Chondrocyte (in vitro differentiated cells): ENCODE data around the gene SIRT4. TPM values are rescaled to one million over a fixed set of nuclear protein-coding genes. Genes with fewer than 3 reads are reported as not detected.
A peak's percentile ranks its signal among the peaks of the same experiment; 100 is the strongest.
"Not testable (repeated sequence)": the region's sequence is repeated elsewhere in the genome, so short reads cannot be mapped to it uniquely, and the experiment has no call there.

Experiments used
- DNase-seq: peaks from one replicate; pipeline ENCODE4 v3.0.0; 2021; ENCODE audit warnings: mixed read lengths, low spot score
- H3K27ac Mint-ChIP-seq: one replicate; pipeline ENCODE4 v1.8.0; 2021; ENCODE audit warnings: mild to moderate bottlenecking, moderate library complexity, mixed read lengths; ENCODE audit not compliant: unreplicated experiment
- H3K27me3 Mint-ChIP-seq: 2 replicates; pipeline ENCODE4 v1.8.0; 2021; ENCODE audit warnings: low read depth, mixed read lengths
- H3K36me3 Mint-ChIP-seq: 2 replicates; pipeline ENCODE4 v1.8.0; 2021; ENCODE audit warnings: low read depth, mixed read lengths
- H3K4me1 Mint-ChIP-seq: 2 replicates; pipeline ENCODE4 v1.8.0; 2021; ENCODE audit warnings: low read depth, mild to moderate bottlenecking, mixed read lengths
- H3K4me3 Mint-ChIP-seq: one replicate; pipeline ENCODE4 v1.8.0; 2021; ENCODE audit warnings: mild to moderate bottlenecking, moderate library complexity, mixed read lengths; ENCODE audit not compliant: unreplicated experiment
- H3K9me3 Mint-ChIP-seq: 2 replicates; pipeline ENCODE4 v1.8.0; 2021; ENCODE audit warnings: low read depth, mixed read lengths
- long read RNA-seq: library from polyadenylated mRNA; stranded (forward); transcript quantifications from one replicate; pipeline ENCODE4 v2.0.0, GENCODE V29; 2021
- total RNA-seq: library from RNA; stranded (reverse); gene quantifications from 3 replicates; pipeline ENCODE4 v1.2.1, GENCODE V29; 2021
- TF ChIP-seq, protein P1 (sequence below): fragments of 200-600 bp; sonication (generic); IDR thresholded peaks from 2 replicates; pipeline ENCODE4 v1.5.0; 2021; ENCODE audit warnings: antibody characterized with exemption, mild to moderate bottlenecking, moderate library complexity

The SIRT4 gene
- total RNA-seq: 2.2 to 2.4 TPM (median 2.2 TPM) in 3 replicates
- long read RNA-seq, partial matches to known transcripts: 0 of 1 reads
- long read RNA-seq, other reads (novel, unspliced or antisense): 0 of 1 reads

GRCh38 chr12:120301962-120302815 lies at the start of gene SIRT4:
SIRT4 (plus strand) TSS chr12:120302321; CDS start chr12:120303562, 1,241 bp downstream.
- H3K27me3 Mint-ChIP-seq: no peaks in the 10 kb centered on the region
- H3K4me3 Mint-ChIP-seq: peak within 1 kb of the TSS; percentile 88
- DNase-seq: no peak
- peak within 1 kb of the TSS; percentile 98 for H3K27ac Mint-ChIP-seq
- H3K4me1 Mint-ChIP-seq: peaks cover 8% of the 10 kb centered on the region
- TF ChIP-seq, protein P1, sequence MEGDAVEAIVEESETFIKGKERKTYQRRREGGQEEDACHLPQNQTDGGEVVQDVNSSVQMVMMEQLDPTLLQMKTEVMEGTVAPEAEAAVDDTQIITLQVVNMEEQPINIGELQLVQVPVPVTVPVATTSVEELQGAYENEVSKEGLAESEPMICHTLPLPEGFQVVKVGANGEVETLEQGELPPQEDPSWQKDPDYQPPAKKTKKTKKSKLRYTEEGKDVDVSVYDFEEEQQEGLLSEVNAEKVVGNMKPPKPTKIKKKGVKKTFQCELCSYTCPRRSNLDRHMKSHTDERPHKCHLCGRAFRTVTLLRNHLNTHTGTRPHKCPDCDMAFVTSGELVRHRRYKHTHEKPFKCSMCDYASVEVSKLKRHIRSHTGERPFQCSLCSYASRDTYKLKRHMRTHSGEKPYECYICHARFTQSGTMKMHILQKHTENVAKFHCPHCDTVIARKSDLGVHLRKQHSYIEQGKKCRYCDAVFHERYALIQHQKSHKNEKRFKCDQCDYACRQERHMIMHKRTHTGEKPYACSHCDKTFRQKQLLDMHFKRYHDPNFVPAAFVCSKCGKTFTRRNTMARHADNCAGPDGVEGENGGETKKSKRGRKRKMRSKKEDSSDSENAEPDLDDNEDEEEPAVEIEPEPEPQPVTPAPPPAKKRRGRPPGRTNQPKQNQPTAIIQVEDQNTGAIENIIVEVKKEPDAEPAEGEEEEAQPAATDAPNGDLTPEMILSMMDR: peak; percentile 96
- no peaks in the 10 kb centered on the region for H3K36me3 Mint-ChIP-seq
- H3K9me3 Mint-ChIP-seq: no peaks in the 10 kb centered on the region

- peak overlapping the region; percentile 32 for H3K27ac Mint-ChIP-seq
- H3K4me1 Mint-ChIP-seq: peaks cover 69% of the 10 kb centered on the region
These were observed 48.8 kb upstream of the SIRT4 start for GRCh38 chr12:120253313-120253712.

DNA sequence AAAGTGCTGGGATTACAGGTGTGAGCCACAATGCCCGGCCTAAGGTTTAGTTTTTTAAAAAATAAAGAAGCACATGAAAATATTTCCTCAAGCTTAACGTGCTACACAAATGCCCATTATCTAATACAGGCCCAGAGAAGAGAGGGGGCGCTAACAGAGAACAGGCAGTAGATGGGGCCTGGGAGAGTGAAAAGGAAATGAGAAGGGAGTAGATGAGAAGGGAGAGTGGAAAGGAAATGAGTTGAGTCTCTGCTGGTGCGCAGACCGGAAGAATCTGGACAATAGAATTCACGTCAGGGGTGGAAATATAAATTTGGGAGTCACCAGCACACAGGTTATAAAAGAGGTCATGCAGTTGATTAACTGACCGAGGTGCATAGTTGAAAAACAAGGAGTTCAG lies 47.3 kb upstream of the SIRT4 start:
- peak overlapping the region; percentile 49 for H3K27ac Mint-ChIP-seq
- no peaks in the 10 kb centered on the region for H3K9me3 Mint-ChIP-seq
- peaks cover 7% of the 10 kb centered on the region for H3K36me3 Mint-ChIP-seq
- DNase-seq: no peak
- no peaks in the 10 kb centered on the region for H3K27me3 Mint-ChIP-seq
- peaks cover 67% of the 10 kb centered on the region for H3K4me1 Mint-ChIP-seq
- no peak overlapping the region for H3K4me3 Mint-ChIP-seq
- TF ChIP-seq, protein P1: no peak

More at GRCh38 chr12:120253313-120253712, 48.8 kb upstream of the SIRT4 start:
- H3K9me3 Mint-ChIP-seq, H3K4me3 Mint-ChIP-seq, H3K27me3 Mint-ChIP-seq, H3K36me3 Mint-ChIP-seq, DNase-seq: not testable (repeated sequence)

DNA sequence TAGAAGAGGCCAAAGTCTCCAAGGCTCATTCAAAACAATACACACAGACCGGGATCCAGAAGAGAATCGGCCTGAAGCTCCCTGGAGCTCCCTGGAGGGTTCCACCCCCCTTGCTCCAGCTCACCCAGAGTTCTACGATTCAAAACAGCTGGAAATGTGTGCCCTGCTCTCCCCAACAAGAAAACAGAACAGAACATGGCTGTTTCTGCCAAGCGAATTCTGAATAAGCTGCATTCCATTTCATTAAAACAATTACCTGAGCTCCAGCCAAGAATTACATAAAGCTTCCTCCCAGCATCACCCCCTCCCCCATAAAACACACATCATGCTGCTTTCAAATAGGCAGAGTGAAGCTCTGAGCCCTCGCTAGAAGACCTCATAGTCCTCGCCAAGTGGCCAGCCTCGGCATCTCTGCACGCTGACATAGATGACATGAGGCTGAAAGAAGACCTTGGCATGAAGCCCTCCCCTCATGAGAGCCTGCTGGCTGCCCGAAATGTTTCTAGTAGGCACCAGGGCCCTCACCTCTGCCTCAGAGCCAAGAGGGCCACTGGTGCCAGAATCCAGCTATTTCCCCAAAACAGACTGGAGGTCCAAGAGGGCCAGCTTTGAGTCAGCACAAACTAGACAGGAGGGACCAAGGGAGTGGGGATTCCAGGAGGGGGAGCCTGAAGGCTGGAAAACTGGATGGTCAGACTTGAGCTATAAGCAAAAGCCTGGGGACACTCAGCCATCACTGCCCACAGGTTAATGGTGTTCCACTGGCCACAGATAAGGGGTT lies 44.9 kb upstream of the SIRT4 start:
- Mint-ChIP-seq H3K27ac (peak overlapping the region; percentile 93), H3K4me1 (peaks cover 71% of the 10 kb centered on the region), H3K4me3 (peak overlapping the region; percentile 23), H3K9me3 (no peaks in the 10 kb centered on the region), H3K36me3 (peaks cover 5% of the 10 kb centered on the region), H3K27me3 (no peaks in the 10 kb centered on the region)
- TF ChIP-seq, protein P1: peak; percentile 48
- no peak for DNase-seq

DNA sequence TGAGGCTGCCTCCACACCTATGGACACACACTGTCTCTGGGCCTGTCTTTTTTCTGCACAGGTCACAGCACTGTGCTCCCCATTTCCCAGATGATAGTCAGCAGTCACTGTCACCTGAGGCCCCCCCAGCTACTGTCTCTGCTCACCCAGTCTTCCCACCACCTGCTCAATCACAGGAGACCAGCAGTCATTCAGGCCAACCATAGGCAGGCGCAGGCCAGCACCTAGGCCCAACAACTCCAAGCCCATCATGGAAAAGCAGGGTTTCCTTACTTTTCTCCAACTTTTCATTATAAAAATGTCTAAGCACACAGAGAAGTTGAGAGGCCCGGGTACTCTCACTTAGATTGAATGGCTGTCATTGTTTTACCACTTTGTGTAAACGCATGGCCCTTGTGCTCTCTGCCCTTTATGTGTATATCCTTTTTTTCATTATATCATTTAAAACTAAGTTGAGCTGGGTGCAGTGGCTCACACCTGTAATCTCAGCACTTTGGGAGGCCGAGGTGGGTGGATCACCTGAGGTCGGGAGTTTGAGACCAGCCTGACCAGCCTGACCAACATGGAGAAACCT lies 43.7 kb upstream of the SIRT4 start:
- TF ChIP-seq, protein P1: no peak
- no peaks in the 10 kb centered on the region for H3K27me3 Mint-ChIP-seq
- H3K27ac Mint-ChIP-seq: peak overlapping the region; percentile 71
- H3K9me3 Mint-ChIP-seq: no peaks in the 10 kb centered on the region
- no peak overlapping the region for H3K4me3 Mint-ChIP-seq
- H3K36me3 Mint-ChIP-seq: peaks cover 5% of the 10 kb centered on the region
- DNase-seq: no peak
- peaks cover 75% of the 10 kb centered on the region for H3K4me1 Mint-ChIP-seq
